Measurements from ENCODE around the gene TENM3.

Gene TENM3

GRCh38 chr4:182346250-182346649 lies 103.0 kb downstream of the TENM3 start:
- DNase-seq (ENCODE audit: low read depth) = no peak
- TF ChIP-seq MYC (IDR thresholded peaks at IDR 0.05; ENCODE audit: low read depth, low read length) = no peak
- no peak overlapping the region for H3K4me3 ChIP-seq (ENCODE audit: low read depth, low read length)

GRCh38 chr4:182346675-182347375 lies 103.6 kb downstream of the TENM3 start:
- DNase-seq (ENCODE audit: low read depth) = no peak
- H3K4me3 ChIP-seq (ENCODE audit: low read depth, low read length) = no peak overlapping the region
- TF ChIP-seq MYC (IDR thresholded peaks at IDR 0.05; ENCODE audit: low read depth, low read length) (no peak), MAX (IDR thresholded peaks at IDR 0.05; ENCODE audit: low read depth, low read length) (no peak), POLR2A (IDR thresholded peaks at IDR 0.05; ENCODE audit: extremely low read depth, insufficient read length) (no peak), CTCF (IDR thresholded peaks at IDR 0.05; ENCODE audit: low read depth, low read length) (no peak)

- DNase-seq (ENCODE audit: low read depth) = no peak
- TF ChIP-seq MAX (IDR thresholded peaks at IDR 0.05; ENCODE audit: low read depth, low read length) = no peak
- no peak for TF ChIP-seq POLR2A (IDR thresholded peaks at IDR 0.05; ENCODE audit: extremely low read depth, insufficient read length)
- TF ChIP-seq CTCF (IDR thresholded peaks at IDR 0.05; ENCODE audit: low read depth, low read length) = no peak
- TF ChIP-seq MYC (IDR thresholded peaks at IDR 0.05; ENCODE audit: low read depth, low read length) = no peak
- no peak overlapping the region for H3K4me3 ChIP-seq (ENCODE audit: low read depth, low read length)
Measured at GRCh38 chr4:182348779-182349326, 105.7 kb downstream of the TENM3 start.

- TF ChIP-seq MYC (IDR thresholded peaks at IDR 0.05; ENCODE audit: low read depth, low read length) = no peak
- no peak for TF ChIP-seq POLR2A (IDR thresholded peaks at IDR 0.05; ENCODE audit: extremely low read depth, insufficient read length)
- TF ChIP-seq CTCF (IDR thresholded peaks at IDR 0.05; ENCODE audit: low read depth, low read length) = no peak
- no peak for TF ChIP-seq MAX (IDR thresholded peaks at IDR 0.05; ENCODE audit: low read depth, low read length)
Measured at GRCh38 chr4:182350041-182350440, 106.8 kb downstream of the TENM3 start.

GRCh38 chr4:182351485-182351884 lies 108.3 kb downstream of the TENM3 start:
- H3K4me3 ChIP-seq (ENCODE audit: low read depth, low read length) = no peak overlapping the region
- TF ChIP-seq MYC (IDR thresholded peaks at IDR 0.05; ENCODE audit: low read depth, low read length) = no peak
- TF ChIP-seq MAX (IDR thresholded peaks at IDR 0.05; ENCODE audit: low read depth, low read length) = no peak
- TF ChIP-seq CTCF (IDR thresholded peaks at IDR 0.05; ENCODE audit: low read depth, low read length) = no peak
- no peak for TF ChIP-seq POLR2A (IDR thresholded peaks at IDR 0.05; ENCODE audit: extremely low read depth, insufficient read length)
- no peak for DNase-seq (ENCODE audit: low read depth)

More at GRCh38 chr4:182350041-182350440, 106.8 kb downstream of the TENM3 start:
- no peak overlapping the region for H3K4me3 ChIP-seq (ENCODE audit: low read depth, low read length)
- DNase-seq (ENCODE audit: low read depth) = no peak

- no peak for TF ChIP-seq CTCF (IDR thresholded peaks at IDR 0.05; ENCODE audit: low read depth, low read length)
- no peak for TF ChIP-seq POLR2A (IDR thresholded peaks at IDR 0.05; ENCODE audit: extremely low read depth, insufficient read length)
- TF ChIP-seq MAX (IDR thresholded peaks at IDR 0.05; ENCODE audit: low read depth, low read length) = no peak
- no peak for TF ChIP-seq MYC (IDR thresholded peaks at IDR 0.05; ENCODE audit: low read depth, low read length)
- H3K4me3 ChIP-seq (ENCODE audit: low read depth, low read length) = no peak overlapping the region
- DNase-seq (ENCODE audit: low read depth) = no peak
Measured at GRCh38 chr4:182354106-182354505, 110.9 kb downstream of the TENM3 start.
